HG02678 (cell line): Measurements from ENCODE around the gene BMPR1A.

Source experiments
- ATAC-seq: cut with Tn5 transposase; IDR thresholded peaks from one replicate; pipeline ENCODE4 v1.9.1; 2021; ENCODE audit warnings: mild to moderate bottlenecking, moderate library complexity; ENCODE audit not compliant: unreplicated experiment

Gene BMPR1A

GRCh38 chr10:86756511-86757112, at the start of gene BMPR1A:
TSS of gene BMPR1A (plus strand) at chr10:86756619. CDS start at chr10:86876019, 119,400 bp downstream.
- ATAC-seq = peak; percentile 37

- no peak for ATAC-seq
Measured at GRCh38 chr10:86706977-86707376, 49.4 kb upstream of the BMPR1A start.

DNA sequence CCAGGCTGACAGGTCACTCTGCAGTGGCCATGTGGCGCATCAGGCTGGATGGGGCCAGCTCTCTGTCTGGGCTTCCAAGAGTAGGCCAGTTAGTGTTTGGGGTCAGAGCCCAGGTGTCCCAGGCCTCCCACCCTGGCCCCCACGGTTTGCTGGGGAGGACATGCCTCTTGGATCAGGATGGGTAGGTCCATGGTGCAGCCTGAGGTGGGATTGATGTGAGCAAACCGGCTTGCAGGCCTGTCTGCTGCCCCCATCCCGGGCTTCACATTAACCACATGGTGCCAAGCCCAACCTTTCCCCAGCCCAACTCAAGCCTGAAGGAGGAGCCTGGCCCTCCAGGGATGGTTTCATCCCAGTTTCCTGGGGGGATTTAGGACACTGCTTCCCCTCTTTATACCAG, 48.9 kb upstream of the BMPR1A start:
- no peak for ATAC-seq

DNA sequence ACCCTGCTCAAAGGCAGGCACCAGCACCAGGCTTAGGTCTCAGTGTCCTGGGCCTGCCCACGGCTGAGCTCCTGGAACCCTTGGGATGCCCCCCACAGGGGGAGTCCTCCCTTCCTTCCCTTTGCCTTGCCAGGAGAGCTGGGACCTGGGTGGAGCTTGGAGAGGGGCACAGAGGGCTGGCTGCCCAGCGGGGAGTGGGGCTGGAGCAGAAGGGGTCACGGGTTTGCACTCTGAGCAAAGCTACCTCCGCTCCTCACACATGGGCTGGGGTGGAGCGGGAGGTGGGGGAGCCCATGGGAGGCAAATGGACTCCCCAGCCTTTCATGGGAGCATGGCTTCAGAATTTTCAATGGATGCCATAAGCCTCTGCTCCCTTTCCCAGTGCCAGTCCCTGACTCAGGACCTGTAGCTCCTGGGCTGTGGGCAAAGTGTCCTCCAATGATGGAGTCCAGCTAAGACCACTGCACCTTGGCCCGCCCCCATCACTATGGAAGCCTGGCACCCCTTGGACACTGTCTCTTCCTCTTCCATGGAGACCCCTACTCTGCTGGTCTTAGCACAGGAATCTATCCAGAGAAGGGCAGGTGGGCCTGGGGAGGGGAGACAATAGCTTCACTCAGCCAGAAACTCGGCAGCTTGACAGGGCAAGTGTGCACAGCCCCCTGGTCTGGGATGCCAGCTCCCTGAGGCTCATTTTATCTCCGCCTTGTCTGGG, 48.2 kb upstream of the BMPR1A start:
- ATAC-seq = no peak

GRCh38 chr10:86708783-86709380, 47.5 kb upstream of the BMPR1A start:
- ATAC-seq = no peak

- ATAC-seq = no peak
Measured at GRCh38 chr10:86709396-86710185, 46.8 kb upstream of the BMPR1A start.

DNA sequence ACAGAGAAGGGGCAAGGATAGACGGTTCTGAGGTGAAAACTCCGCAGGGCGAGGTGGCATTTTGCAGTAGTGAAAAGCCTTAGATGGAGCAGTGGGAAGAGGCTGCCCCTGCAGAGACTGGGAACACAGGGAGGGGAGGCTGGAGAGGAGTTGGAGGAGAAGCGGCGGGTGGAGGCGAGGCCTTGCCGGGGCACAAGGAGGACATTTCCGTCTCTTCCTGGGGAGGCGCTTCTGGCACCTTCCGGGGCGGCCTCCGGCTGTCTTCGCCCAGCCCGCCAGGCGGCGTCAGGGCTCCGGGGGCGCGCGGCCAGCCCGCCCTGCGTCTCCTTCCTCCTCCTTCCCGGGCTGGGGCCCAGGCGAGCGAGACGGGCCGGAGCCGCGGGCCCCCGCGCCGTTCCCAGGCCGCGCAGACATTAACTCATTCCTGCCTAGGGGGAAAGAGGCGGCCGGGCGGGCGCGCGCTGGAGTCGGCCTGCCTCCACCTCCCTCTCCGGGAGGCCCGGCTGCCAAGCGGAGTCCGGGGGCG, 45.4 kb upstream of the BMPR1A start:
- ATAC-seq = peak; percentile 89

DNA sequence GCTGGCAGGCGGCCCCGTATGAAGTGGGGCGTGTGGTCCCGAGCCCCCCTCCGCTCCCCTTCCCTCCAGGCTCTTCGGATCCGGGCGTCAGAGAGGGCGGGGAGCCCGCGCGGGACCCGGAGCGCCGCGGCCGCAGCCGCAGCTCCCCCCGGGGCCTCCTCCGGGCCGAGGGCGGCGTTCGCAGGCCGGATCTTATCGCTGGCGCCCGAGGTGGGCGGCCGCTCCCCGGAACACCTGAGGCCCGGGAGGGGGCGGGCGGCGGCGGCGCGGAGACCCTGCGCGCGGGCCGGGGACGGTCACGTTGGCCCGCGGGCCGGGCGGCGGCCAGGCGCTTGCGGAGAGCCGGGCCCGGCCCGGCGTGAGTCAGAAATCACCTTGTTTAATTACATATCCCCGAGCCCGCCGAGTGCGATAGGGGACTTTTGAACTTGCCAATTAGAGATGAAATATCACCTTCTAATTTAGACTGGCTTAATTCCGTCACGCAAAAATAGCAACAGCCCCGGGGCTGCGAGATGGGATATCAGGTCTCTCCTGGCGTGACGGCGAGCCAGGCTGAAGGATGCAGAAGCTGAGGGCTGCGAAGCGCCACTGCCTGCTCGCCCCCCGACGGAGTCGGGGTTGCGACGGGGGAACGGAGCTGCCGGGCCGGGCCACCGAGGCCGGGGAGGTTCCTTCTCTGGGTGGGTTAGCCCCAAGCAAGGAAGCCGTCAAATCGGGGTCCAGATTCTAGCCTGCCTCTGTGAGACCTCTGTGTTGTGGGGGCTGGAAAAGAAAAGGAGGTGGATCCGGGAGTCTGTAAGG, 44.7 kb upstream of the BMPR1A start:
- peak; percentile 48 for ATAC-seq

DNA sequence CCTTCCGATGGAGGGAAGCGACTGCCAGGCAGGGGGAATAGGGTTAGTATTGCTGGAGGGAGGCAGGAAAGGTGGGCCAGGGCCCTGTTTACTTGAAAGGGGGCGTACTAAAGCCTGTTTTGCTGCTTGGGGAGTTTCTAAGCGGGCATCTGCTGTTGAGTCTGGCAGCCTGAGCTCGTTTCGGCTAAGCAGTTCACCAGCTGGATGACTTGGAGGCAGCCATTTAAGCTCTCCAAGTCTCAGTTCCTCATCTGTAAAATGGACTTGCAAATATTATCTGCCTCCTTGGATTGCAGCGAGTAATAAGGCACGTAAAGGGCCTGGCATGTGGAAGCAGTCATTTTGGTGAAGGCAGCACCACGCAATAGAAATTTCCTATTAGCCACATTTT, 44.1 kb upstream of the BMPR1A start:
- peak; percentile 9 for ATAC-seq

DNA sequence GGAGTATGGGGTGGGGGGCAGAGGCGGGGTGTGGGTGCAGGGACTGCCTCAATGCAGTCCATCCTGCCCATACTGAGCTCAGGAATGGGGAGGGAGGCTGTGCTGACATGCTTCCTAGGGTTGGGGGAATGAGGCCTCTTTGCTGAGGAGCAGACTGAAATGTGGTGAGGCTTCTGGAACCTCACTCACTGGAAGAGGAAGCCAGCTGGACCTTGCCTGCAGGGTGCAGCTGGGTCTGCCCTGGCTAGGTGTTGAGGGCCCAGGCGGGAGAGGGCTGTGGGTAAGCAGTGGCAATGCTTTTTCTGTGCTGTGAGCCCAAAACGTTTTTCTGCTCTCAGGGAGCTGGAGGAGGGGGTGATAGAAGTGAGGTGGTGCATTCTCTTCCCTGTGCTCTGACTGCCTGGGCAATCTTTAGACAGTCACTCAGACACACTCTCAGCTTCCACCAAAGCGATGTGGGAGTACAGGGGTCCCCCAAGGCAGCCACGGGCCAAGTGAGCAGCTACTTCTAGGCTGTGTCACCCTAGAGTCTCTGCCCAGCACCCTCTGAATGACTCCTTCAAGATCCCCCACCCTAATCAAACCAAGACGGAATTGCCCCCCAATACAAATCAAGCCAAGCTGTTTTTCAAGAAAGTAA, 41.1 kb upstream of the BMPR1A start:
- no peak for ATAC-seq

DNA sequence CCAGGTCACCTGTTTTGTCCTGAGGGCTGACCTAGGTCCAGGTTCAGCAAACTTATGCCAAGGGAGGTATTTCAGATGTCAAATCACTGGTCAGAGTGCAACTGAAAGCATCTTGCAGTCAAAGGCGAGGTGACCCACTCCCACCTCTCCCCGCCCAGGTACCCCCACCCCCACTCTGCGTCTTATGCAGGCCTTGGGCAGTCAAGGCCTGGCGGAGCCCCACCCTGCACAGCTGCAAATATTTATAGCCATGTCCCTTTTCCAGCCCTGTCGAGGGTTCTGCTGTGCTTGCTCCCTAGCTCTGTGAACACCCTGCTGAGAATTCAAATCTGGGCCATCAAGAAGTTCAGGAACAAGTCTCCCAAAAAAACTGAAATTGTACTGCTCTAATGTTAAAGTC, 40.6 kb upstream of the BMPR1A start:
- no peak for ATAC-seq

GRCh38 chr10:86716466-86716865, 40.0 kb upstream of the BMPR1A start:
- ATAC-seq = no peak

GRCh38 chr10:86718556-86718955, 37.9 kb upstream of the BMPR1A start:
- ATAC-seq = no peak

- no peak for ATAC-seq
Measured at GRCh38 chr10:86721232-86721631, 35.2 kb upstream of the BMPR1A start.

DNA sequence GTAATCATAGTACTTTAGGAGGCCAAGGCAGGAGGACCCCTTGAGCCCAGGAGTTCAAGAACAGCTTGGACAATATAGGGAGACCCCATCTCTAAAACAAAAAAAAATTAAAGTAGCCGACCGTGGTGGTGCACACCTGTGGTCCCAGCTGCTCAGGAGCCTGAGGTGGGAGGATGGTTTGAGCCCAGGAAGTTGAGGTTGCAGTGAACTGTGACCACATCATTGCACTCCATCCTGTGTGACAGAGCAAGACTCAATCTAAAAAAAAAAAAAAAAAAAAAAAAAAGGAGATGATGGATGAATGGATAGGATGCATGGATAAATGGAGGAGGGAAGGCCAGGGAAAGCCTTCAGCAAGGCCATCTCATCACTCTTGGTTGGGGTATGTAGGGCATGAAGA, 33.4 kb upstream of the BMPR1A start:
- no peak for ATAC-seq

DNA sequence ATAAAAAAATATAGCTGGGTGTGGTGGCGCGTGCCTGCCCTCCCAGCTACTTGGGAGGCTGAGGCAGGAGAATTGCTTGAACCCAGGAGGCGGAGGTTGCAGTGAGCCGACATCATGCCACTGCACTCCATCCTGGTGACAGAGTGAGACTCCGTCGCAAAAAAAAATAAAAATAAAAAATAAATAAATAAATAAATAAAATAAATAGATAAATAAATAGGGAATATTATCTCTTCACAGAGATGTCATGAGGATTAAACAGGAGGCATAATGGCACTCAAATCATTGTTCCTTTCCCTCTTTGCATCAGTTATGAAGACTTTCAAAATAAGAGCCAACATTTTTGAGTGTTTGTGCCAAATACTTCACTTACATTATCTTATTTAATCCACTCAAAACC, 32.0 kb upstream of the BMPR1A start:
- ATAC-seq = no peak

DNA sequence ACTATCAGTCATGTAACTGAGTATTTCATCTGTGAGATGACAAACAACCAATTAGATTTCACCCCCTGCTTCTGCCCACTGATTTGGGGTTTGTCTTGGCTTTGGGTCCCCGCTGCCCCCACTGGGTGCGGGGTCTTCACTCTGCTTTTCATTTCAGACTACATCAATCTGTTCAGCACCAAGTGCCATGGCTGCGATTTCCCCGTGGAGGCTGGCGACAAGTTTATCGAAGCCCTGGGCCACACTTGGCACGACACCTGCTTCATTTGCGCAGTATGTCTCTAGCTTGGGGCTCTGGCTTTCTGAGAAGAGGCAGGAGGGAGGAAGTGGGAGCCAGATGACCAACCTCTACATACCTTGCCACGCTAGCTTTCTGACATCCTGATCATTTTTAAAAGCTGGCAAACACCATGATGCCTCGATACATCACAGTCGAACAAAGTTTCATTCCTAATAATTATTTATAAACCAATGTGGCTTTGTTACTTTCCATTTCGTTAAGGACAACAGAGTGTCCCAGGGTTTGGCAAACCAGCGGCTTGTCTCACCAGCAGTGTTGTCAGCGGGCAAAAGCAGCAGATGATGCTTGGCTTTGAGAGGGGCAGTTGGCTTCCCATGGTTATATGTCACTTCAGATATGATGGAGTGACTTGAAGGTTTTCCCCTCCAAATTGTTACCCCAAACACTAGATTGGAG, 30.3 kb upstream of the BMPR1A start:
- no peak for ATAC-seq

- ATAC-seq = no peak
Measured at GRCh38 chr10:86726677-86726999, 29.8 kb upstream of the BMPR1A start.

- no peak for ATAC-seq
Measured at GRCh38 chr10:86727470-86727869, 28.9 kb upstream of the BMPR1A start.

DNA sequence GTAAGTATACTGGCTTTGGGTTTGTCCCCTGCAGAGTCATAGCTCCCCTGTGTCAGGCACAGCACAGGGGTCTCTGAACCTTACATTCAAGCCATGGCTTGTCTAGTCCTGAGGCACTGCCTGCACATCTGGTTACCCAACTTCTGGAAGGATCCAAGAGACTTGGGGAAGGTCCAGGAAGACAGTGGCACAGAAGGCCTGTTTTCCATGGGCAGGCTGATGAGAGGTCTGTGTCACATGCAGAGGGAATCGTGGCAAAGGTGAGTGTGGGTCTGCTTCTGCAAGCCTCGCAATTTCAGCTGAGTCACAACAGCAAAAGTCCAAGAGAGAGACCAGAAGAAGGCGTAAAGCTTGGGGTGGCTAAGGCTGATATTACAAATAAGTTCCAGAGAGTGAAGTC, 28.4 kb upstream of the BMPR1A start:
- no peak for ATAC-seq
